Measurements from ENCODE around the gene EVX2.

The EVX2 gene

DNA sequence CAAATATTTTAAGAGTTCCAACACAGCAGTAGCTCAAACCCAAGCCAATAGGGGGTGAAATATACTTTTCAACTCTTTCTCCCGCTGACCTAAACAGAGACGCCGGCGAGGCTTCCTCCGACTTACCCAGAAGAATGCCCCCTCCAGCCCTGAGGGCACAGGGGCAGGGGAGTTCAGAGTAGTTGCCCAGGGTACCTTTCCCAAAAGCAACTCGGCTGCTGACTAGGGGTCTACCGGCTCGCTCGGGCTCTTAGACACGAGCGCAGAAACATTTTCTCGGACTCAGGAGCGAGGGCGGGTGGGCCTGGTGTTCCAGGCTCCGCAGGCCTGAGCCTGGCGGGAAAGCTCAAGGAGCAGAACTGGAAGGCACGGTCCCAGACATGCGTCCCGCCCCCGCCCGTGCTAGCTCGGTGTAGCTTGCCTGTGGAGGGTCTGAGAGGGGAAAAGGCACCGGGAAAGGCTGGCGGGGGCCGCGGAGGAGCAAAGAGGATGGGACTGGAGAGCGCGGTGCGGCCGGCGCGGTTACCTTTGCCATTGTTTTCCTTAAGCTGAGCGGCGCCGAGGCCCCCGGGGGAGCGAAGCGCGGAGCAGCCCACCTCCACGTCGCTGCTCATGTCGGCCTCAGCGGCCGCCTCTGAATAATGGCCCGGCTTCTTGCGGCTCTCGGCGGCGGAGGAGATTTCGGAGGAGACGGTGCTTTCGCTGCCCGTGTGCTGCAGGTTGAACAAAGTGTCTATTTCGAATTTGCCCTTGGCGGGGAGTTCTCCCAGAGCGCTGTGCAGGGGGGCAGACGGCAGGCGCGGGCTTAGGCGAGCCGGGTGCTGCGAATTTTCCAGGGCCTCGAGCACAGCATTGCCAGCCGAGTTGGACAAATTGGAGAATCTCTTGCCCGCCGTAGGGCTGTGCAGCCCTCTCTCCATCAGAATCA, 674 bp downstream of the EVX2 start:
- DNase-seq (ENCODE audit: low read depth in 2 of 2), result no peak

DNA sequence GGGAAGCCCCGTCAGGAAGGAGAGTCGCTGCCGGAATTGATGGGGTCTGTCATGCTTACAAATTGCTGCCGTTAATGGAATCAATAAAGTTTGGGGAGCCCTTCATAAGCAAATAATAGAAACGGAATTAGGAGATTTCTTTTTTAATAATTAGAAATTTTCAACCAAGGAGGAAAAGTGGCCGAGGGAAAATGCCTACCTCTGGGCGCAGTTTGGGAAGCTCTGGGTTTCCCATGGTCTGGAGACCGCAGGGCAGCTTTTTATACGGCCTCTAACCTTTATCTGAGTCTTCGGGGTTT, 1.3 kb downstream of the EVX2 start:
- DNase-seq (ENCODE audit: low read depth in 2 of 2), result no peak

DNA sequence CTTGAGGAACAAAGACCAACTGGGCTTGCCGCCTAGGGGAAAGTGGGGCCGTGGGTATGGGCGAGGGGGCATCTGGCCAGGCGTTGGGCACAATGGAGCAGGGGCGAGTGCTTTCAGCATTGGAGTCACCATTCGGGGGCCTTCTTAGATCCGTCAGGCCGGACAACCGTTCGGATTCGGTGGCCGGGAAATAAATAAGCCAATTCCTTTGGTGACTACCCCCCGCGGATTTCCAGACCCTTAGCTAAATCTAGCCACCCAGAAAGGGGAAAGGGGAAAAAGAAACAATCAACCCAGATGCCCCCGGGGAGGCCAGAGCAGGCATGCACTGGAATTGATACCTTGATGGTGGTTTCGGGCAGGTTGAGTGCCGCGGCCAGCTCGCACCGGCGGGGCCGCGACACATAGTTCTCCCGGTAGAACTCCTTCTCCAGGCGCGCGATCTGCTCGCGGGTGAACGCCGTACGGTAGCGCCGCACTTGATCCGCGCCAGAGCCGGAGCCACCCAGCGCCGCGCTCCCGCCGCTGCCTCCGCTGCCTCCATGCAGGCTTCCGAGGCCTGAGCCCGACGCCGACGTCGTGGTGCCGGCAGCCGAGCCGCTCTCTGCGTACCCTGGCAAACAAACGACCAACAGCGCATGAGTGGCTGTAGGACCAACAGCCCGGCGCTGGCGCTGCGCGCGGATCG, 1.8 kb downstream of the EVX2 start:
- no peak for DNase-seq (ENCODE audit: low read depth in 2 of 2)

DNA sequence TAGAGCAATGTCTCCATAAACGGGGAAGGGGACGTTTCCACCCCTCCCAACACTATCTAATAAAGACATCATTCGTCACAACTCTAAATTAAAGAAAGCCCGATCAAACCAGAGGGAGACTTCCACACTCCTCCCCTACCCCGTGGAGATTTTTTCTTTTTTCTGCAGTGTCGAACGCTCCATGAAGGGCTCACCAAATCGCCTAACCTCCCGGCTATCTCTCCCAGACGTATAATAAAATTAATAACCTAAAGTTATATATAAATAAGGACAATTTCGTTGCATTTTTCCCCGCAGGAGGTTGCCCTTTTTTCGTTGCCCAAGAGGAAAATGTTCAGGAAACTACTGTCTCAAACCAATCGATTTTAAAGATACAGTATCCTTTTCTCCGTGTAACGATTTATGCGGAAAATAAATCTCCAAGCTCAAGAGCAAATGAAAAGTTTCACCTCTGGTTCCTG, 2.4 kb downstream of the EVX2 start:
- DNase-seq (ENCODE audit: low read depth in 2 of 2), result no peak

DNA sequence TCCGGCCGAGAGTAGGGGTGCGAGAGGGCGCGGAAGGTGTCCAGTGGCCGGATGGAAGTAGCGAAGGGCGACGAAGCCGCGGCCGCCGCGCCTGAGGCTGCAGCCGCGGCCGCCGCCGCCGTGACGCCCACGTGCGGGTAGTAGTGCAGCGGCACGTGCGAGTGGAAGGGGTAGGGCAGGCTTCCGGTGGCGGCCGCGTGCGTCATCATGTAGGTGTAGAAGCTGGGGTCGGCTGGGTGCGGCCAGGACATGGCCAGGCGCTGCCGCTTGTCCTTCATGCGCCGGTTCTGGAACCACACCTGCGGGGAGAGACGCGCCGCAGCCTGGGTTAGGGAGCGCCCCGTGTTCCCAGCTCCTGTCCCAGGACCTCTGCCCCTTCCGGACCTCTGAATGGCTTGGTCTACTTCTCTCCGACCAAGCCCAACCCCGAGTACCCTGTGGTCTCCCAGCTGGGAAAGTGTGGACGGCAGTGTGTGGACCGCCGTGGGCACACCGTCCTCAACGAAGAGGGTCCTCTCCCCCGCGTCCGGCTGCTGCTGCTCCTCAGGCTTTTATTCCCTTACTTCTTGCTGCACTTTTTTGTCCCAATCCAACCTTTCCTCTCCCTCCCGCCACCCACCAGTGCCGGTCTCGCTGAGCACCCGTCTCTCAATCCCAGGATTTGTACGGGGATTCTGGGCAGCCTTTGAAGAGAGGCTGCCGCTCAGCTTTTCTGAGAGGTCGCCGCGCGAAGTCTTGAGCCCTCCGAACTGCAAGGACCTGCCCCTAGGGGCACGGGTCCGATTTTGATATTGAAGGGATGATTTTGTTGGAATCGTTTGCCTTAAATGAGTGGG, 3.0 kb downstream of the EVX2 start:
- no peak for DNase-seq (ENCODE audit: low read depth in 2 of 2)

DNA sequence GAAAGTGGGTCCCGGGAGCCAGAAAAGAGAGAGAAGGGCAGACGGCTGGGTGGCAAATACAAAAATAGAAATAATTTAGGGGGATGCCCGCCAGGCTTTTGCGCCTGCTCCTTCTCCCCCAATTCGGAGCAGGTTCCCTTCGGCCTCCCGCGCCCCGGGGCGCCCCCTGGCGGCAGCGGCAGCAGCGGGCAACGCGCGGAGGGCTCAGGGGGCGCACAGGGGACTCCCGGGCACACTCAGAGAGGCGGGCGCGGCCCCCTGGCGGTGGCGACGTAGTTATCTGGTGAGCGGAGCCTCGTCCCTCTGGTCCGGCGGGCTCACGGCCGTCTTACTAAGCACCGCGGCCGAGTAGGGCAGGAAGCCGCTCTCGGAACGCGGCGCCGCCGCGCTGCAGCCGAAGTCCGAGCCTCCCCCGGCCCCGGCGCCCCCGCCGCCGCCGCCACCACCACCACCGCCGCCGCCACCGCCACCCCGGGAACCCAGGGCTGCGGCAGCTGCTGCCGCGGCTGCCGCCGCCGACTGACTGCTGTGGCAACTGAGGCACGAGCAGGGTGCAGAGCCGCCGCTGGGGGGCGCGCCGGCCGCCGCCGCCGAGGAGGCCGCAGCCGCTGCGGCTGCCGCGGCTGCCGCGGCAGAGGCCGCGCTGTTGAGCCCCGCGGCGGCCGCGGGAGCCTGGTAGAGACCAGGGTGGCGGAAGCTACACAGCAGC, 3.8 kb downstream of the EVX2 start:
- DNase-seq (ENCODE audit: low read depth in 2 of 2), result no peak

DNA sequence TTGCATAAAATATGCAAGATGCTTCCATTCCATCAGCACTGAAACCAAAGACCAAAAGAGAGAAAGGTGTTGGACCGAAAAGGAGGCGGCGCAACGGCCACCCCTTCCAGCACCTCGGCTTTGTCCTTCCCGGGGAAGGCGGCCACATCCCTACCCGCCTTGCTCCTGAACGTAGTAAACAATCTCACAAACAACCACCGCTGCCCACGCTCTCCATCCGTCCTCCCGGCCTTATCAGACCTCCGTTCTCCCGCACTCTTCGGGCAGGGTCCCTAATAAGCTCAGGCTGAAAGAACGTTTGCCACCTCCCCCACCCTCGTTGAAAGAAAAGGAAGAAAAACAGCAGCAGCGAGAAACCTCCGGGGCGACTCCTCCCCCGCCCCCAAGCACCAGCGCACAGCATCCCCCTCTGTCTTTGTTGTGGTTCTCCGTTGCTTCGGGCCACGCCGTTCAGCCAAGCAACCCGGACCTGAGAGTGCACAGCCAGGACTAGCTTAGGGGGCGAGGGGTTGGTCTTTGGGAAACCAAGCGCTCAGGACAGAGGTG, 4.4 kb downstream of the EVX2 start:
- no peak for DNase-seq (ENCODE audit: low read depth in 2 of 2)

DNA sequence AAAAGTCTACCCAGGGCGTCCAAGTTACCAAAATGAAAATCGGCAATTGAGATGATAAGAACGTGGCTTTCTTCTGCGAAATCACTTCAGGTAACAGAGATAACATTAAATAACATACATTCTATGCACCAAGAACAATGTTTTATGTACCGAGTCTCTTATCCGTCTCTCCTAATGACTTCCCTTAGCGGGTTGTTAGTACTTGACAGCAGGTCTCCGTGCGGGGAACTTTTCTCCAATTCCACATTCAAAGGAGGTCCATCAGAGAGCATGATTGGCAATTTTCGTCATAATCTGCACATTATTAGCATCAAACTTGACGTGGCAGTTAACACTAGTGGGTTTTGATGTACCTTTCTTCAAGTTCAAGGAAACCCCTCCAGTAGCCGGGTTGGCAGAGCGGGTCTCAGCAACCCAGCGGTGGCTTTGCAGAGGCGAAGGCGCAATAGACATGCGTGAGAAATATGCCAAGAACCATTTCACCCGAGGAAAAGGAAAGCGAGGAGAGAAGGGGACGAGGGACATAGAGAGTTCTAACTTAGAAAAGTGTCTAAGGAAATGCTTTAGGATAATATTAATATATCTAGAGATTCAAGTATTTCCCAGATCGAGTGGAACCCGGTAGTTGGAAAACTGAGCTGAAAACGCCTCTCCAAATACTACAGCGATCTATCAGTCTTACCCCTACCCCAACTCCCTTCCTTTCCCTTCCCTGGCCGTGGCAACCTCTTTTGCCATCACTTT, 5.0 kb downstream of the EVX2 start:
- no peak for DNase-seq (ENCODE audit: low read depth in 2 of 2)

DNA sequence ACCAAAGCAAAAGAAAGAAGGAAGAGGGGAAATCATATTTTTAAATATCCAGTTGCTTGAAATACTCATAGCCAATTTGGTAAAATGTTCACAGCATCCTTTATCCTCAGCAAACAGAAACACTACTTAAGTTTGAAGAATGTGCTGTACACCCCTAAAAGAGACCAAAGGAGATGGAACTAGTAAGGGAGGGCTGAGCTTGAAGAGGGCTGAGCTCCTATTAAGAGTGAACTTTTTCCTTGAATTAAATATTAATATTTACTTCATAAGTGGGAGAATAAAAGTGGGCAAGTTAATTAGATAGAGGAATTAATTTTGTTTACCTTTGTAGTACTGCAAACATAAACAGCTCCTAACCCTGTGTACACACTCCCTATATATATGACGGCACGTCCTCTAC, 7.0 kb downstream of the EVX2 start:
- DNase-seq (ENCODE audit: low read depth in 2 of 2), result no peak

DNA sequence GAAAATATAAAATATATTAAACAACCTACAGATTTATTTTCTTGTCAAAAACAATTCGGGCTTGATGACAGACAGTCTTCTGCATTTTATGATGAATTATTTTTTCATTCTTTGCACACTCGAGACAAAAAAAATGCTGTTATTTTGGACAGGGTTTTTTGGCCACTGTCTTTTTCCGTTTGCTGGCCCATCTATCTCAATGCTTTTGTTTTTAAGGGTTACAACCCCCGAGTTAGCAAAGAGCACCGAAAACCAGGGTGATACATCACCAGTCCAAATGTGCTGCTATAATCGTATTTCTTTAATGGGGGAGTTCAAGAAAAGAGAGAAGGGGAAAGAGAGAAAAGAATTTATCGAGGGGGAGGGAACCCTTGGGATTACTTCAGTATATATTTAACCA, 7.7 kb downstream of the EVX2 start:
- no peak for DNase-seq (ENCODE audit: low read depth in 2 of 2)

DNA sequence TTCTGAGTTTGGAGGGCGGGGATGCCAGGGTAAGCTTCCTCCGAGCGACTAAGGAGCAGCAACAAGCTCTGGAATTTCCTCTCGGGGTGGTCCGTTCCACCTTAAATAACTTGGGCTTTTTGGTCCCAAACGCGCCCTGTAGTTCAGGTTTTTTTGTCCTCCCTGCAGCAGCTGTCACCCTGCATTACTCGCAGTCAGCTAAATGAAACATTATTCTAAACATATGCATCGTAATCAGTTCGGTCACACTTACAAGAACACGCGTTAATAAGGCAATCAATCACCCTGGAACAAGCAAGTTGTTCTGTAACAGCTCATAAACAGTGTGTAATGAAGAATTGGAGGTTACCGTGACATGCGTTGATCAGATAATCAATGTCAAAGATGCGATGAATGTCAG, 8.3 kb downstream of the EVX2 start:
- DNase-seq (ENCODE audit: low read depth in 2 of 2), result no peak

DNA sequence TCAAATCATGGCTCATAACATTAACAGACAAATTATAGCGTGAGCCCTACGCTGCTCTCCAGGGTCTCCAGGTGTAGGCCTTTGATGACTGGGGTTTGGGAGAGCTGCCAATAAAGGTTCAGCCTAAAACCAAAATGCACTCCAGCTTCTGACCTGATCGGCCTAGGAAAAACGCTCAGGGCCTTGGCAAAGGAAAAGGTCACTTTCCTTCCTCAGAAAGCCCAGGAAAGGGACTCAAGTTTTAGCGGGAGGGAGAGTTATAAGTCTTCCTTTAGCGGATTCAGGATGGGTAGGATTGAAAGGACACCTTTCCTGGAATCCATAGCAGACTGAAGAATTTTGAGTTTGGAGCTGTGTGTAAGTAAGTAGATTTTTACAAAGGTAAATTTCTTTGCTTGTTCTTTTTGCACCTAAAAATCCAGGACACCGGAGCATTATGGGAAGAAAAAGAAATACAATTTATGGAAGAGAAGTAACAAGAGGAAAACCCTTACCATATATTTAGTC, 8.8 kb downstream of the EVX2 start:
- DNase-seq (ENCODE audit: low read depth in 2 of 2), result no peak

DNA sequence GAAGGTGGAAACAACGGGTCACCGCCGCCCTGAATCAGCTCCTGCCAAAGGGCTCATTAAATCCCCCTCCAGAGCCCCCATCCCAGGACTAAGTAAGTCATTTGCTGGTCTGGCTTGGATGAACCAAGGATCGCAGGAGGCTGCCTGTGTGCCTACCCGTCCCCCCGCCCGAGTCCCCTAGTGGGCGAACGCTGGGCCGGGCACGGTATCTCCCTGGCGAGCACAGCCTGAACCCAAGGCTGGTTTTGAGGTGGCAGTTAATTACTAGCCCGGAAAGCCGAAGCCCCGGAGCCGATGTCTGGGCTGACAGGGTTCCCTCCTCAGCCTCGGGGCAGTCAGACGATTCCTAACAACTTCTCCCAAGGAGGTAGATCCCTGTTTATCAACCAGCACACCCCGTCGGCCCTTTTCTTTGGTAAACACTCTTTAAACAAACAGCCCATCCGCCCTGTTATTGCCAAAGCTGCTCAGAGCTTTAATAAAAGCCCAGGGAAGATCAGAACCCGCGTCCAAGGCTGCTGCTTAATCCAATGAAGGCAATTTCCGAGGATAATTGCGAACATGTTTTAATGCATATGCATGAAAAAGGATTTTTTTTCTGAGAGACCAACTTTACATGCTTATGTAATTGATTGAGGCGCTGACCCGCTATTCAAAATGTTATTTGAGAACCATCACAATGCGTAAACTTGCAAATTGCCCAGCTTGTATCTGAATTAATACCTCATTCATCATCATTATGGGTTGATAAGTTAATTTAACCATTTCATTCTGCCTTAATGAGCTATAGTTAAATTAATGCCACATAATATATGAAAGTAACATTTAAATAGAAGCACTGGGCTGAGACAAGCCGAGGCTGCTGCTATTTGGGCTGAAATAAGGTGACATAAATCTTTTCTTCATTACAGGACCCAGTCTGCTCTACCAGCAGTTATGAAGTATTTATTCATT, 10.5 kb downstream of the EVX2 start:
- DNase-seq (ENCODE audit: low read depth in 2 of 2), result no peak

DNA sequence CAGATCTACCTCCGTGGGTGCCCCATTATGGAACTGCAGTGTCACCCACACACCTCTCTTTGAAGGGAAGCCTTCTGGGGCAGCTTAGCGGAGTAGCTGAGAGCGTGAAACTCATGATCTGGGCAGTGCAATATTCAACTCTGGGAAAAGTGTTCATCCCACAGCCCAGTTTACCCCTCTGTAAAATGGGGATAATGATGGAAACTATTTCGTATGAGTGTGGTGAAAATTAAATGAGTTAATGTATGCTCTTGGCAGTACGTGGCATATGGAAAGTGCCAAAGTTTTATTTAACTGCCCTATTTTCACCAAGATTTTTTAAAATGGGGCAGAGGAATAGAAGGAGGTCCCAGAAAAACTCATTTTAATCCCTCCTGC, 11.5 kb downstream of the EVX2 start:
- DNase-seq (ENCODE audit: low read depth in 2 of 2), result no peak

DNA sequence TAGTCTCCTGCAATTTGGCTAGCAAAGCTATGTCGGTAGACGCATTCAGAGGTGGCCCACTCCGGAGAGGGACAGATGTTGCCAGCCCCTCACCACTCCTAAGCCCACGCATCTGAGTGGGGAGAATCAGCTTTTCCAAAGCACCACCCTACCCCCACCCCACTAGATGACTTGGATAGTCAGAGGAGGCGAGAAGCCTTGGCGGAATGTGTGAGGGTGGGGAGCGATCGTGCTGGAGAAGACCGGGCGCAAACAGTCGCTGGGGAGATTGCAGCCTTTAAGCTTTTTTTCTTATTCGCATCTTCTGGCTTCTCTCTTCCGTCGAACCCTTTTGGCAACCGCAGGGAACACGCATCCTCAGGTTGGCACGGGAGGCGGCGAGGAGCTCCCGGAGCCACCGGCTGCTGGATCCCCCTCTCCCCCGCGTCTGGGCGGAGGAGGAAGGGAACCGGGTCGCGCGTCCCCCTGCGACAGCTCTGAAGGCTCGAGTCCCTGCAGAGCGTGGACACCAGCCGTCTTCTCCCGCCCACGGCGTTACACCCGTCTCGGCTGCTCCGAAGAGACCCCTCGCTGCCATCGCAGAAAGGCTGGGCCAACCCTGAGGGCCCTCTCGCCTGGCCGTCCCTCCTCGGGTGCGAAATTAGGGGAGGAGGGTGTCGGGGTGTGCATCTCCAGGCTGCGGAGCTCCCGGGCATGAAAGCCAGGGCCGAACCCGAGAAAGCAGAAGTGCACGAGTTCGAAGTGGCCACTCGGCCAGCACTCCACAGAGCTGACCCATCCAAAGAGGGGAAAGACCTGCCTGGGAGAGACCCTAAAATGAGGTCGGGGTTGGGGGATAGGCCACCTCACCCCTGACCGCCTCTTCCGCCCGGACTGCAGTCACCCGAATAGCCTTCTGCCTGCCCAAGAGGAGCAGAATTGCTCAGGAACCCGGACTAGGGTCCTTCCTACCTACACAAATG, 12.2 kb downstream of the EVX2 start:
- no peak for DNase-seq (ENCODE audit: low read depth in 2 of 2)

DNA sequence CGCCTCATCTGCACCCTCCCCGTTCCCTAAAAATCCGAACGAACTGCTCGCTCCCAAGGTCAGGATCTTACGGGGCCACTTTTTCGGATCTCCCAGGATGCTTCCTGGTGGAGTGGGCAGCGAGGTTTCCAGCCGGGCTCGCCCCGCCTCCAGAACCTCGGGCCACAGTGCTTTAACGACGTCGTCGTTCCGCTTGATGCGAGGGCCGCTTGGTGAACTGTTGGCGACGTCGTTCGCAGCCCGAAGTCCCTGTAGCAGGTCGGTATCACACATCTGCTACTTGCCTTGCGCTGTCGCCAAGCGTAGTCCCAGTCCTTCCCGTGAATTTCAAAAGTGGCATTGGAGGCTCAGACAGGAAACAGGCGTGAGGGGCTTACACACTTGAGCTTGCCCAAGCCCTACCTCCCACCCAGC, 15.3 kb downstream of the EVX2 start:
- no peak for DNase-seq (ENCODE audit: low read depth in 2 of 2)

DNA sequence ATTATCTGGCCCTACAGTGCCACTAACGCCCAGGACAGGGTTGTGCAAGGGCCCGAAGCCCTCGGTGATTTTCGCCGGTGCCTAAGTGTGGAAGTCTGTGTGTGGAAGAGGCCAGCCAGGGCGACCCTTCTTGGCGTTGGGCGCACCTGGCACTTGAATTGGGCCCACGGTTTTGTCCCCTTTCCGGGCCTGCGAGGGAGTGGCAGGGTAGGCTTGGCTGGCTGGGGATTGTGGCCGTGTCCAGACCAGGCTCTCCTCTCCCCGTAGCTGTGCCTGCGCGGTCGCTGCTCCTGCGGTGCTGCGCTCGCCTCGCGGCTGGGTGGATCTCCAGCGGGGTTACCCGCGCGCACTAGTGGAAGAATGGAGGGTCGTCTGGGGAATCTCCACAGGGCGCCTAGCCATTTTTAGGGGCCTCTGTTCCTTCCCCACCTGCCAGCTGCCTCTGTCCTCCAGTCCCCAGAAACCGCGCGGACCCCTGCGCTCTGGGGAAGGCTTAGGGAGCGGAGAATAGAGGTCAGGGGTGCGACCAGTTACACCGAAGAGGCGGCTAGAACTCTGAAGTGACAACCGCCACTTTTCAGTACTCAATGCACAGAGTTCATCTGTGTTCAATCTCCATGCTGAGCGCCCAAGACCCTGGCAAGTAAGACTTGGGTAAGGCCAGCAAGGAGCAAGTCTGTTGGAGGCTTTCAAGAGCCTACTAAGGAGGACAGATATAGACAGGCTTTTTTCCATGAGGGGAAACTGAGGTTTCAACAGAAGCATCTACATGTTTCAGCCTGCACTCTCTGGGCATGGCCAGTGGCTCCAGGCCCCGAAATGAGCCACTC, 16.0 kb downstream of the EVX2 start:
- no peak for DNase-seq (ENCODE audit: low read depth in 2 of 2)

All from stimulated activated CD4-positive, alpha-beta T cell treated with anti-CD3 and anti-CD28 coated beads, Interleukin-4, amount 100 ng/mL, for 48 hours (primary cell).